ENCODE data around the gene KRTAP10-4. TPM values are rescaled to one million over a fixed set of nuclear protein-coding genes. Genes with fewer than 3 reads are reported as not detected.

The KRTAP10-4 gene
- polyA plus RNA-seq, 1 of the 3 experiments (the other 2 are of a cell fraction): not detected

GRCh38 chr21:44589586-44590305, 16.2 kb downstream of the KRTAP10-4 start:
- Histone ChIP-seq H3K4me3 (ENCODE audit: low read depth in 2 of 2, low read length in 1 of 2) (no peak overlapping the region), H3K4me1 (ENCODE audit: control insufficient read depth in 1 of 2, insufficient read depth in 2 of 2, low read depth in 1 of 2, low read length in 1 of 2) (peaks cover 0 to 2% of the 10 kb centered on the region in 2 experiments; a peak in 1 of 4 replicates), H3K27ac (ENCODE audit: low read depth in 2 of 2, low read length in 1 of 2) (no peak overlapping the region), H3K4me2 (no peak overlapping the region), H3F3A (replicated peaks; ENCODE audit: insufficient read depth) (no peaks in the 10 kb centered on the region), H3K9ac (no peak overlapping the region), H3K9me3 (no peaks in the 10 kb centered on the region), H3K36me3 (replicated peaks in 1 of 2; ENCODE audit: control insufficient read depth in 1 of 2, insufficient read depth in 2 of 2, low read length in 1 of 2) (no peaks in the 10 kb centered on the region), H3K27me3 (ENCODE audit: insufficient read depth) (peaks cover 8% of the 10 kb centered on the region), H2AFZ (ENCODE audit: low read depth) (no peak overlapping the region), H3K79me2 (ENCODE audit: insufficient read depth) (no peaks in the 10 kb centered on the region), H4K20me1 (ENCODE audit: insufficient read depth) (no peaks in the 10 kb centered on the region), H3K9me2 (no peaks in the 10 kb centered on the region)
- ChIA-PET POLR2A (no interaction called here), CTCF (interaction anchor here (0.6 kb wide), 1 partner anchor 72 kb away, joined by 3 read pairs; no protein-coding TSS in a partner anchor)
- WGBS (ENCODE audit: low lambda C conversion rate): 17% methylated on average over 15 of the region's 24 CpGs
- DNase-seq: no peak
- no peak for TF ChIP-seq SIN3A (IDR thresholded peaks at IDR 0.05; ENCODE audit: borderline replicate concordance, low read depth, low read length)
- no peak for TF ChIP-seq MAX (IDR thresholded peaks at IDR 0.05; ENCODE audit: low read depth)
- no peak for TF ChIP-seq CTCF (IDR thresholded peaks at IDR 0.05)
- TF ChIP-seq FOXJ3 (CRISPR knock-in tag; IDR thresholded peaks at IDR 0.05): no peak
- no peak for TF ChIP-seq JUND (IDR thresholded peaks at IDR 0.05)
- no peak for TF ChIP-seq MEF2A (IDR thresholded peaks at IDR 0.05; ENCODE audit: borderline replicate concordance, low read depth)
- TF ChIP-seq RFX5 (IDR thresholded peaks at IDR 0.05; ENCODE audit: low read length): no peak
- TF ChIP-seq GABPA (IDR thresholded peaks at IDR 0.05; ENCODE audit: low read depth): no peak
- TF ChIP-seq SMC3 (IDR thresholded peaks at IDR 0.05; ENCODE audit: low read depth, low read length): no peak
- TF ChIP-seq PBX3 (IDR thresholded peaks at IDR 0.05): no peak
- TF ChIP-seq POLR2AphosphoS5 (IDR thresholded peaks at IDR 0.05; ENCODE audit: low read depth, low read length): no peak

- CTCF ChIA-PET: no interaction called here
- H2AFZ ChIP-seq (ENCODE audit: low read depth): no peak overlapping the region
Observed at GRCh38 chr21:44590311-44590721, 16.8 kb downstream of the KRTAP10-4 start.

More at GRCh38 chr21:44590311-44590721, 16.8 kb downstream of the KRTAP10-4 start:
- TF ChIP-seq JUND (IDR thresholded peaks at IDR 0.05) (no peak), USF1 (IDR thresholded peaks at IDR 0.05; ENCODE audit: borderline replicate concordance, low read depth) (no peak), MAX (IDR thresholded peaks at IDR 0.05; ENCODE audit: low read depth) (no peak), RXRA (IDR thresholded peaks at IDR 0.05; ENCODE audit: borderline replicate concordance, low read depth) (no peak), RAD21 (IDR thresholded peaks at IDR 0.05; ENCODE audit: low read length) (no peak), NFIC (IDR thresholded peaks at IDR 0.05; ENCODE audit: borderline replicate concordance) (no peak), RFX5 (IDR thresholded peaks at IDR 0.05; ENCODE audit: low read length) (no peak), GATA2 (CRISPR knock-in tag; IDR thresholded peaks at IDR 0.05) (no peak), TAF1 (IDR thresholded peaks at IDR 0.05; ENCODE audit: borderline replicate concordance, low read depth, low read length) (no peak), YY1 (IDR thresholded peaks at IDR 0.05; ENCODE audit: low read depth) (no peak), TEAD4 (IDR thresholded peaks at IDR 0.05; ENCODE audit: borderline replicate concordance, insufficient read depth) (no peak), POLR2AphosphoS5 (IDR thresholded peaks at IDR 0.05; ENCODE audit: low read depth, low read length) (no peak), EZH2phosphoT487 (IDR thresholded peaks at IDR 0.05; ENCODE audit: borderline replicate concordance, low read depth) (no peak), ELF1 (IDR thresholded peaks at IDR 0.05) (no peak), ZBTB33 (IDR thresholded peaks at IDR 0.05; ENCODE audit: borderline replicate concordance, low read depth) (no peak), RCOR1 (IDR thresholded peaks at IDR 0.05; ENCODE audit: low read length) (no peak)
- H3K4me2 ChIP-seq: no peak overlapping the region
- 41% methylated on average over 4 of the region's 10 CpGs for WGBS (ENCODE audit: low lambda C conversion rate)
- H3K4me1 ChIP-seq (ENCODE audit: control insufficient read depth in 1 of 2, insufficient read depth in 2 of 2, low read depth in 1 of 2, low read length in 1 of 2): peaks cover 0 to 2% of the 10 kb centered on the region in 2 experiments; a peak in 1 of 4 replicates
- no peaks in the 10 kb centered on the region for H3K79me2 ChIP-seq (ENCODE audit: insufficient read depth)
- no peaks in the 10 kb centered on the region for H3K9me2 ChIP-seq
- no peak for DNase-seq
- no peak overlapping the region for H3K4me3 ChIP-seq (ENCODE audit: low read depth in 2 of 2, low read length in 1 of 2)
- H3K27me3 ChIP-seq (ENCODE audit: insufficient read depth): peaks cover 8% of the 10 kb centered on the region
- H3K27ac ChIP-seq (ENCODE audit: low read depth in 2 of 2, low read length in 1 of 2): no peak overlapping the region
- no peaks in the 10 kb centered on the region for H3F3A ChIP-seq (replicated peaks; ENCODE audit: insufficient read depth)
- no peaks in the 10 kb centered on the region for H3K9me3 ChIP-seq
- H4K20me1 ChIP-seq (ENCODE audit: insufficient read depth): no peaks in the 10 kb centered on the region
- no peak overlapping the region for H3K9ac ChIP-seq
- POLR2A ChIA-PET: no interaction called here
- no peaks in the 10 kb centered on the region for H3K36me3 ChIP-seq (replicated peaks in 1 of 2; ENCODE audit: control insufficient read depth in 1 of 2, insufficient read depth in 2 of 2, low read length in 1 of 2)
